Lung (tissue), 12 donors: ENCODE measurements around the gene EDDM3A. TPM values are rescaled to one million over a fixed set of nuclear protein-coding genes. Genes with fewer than 3 reads are reported as not detected.

Experiments used
- ATAC-seq: fragments of 200-7000 bp; cut with Tn5 transposase; one replicate; pipeline ENCODE4 v1.9.1; 2020; ENCODE audit warnings: moderate number of reproducible peaks; ENCODE audit not compliant: insufficient read depth, low FRiP score
- DNase-seq, 3 donors: peaks; one replicate each; pipeline ENCODE4 v3.0.0-alpha.2; 2013 to 2017
- H3K27ac ChIP-seq, 2 donors: one replicate each; pipeline ENCODE4 v1.5.1; 2013; ENCODE audit warnings: mild to moderate bottlenecking in 2 of 2, moderate library complexity in 2 of 2, control low read depth in 1 of 2, inconsistent platforms in 1 of 2, low read depth in 1 of 2, low read length in 1 of 2
- H3K27me3 ChIP-seq, 3 donors: one replicate each; pipeline ENCODE4 v1.5.1; 2013; ENCODE audit warnings: low read length in 2 of 3; ENCODE audit not compliant: control insufficient read depth in 3 of 3, insufficient read depth in 3 of 3
- H3K36me3 ChIP-seq, 4 donors: one replicate each; pipeline ENCODE4 v1.5.1; 2013; ENCODE audit warnings: low read length in 4 of 4, mild to moderate bottlenecking in 1 of 4, moderate library complexity in 1 of 4; ENCODE audit not compliant: control insufficient read depth in 4 of 4, insufficient read depth in 4 of 4
- H3K4me1 ChIP-seq, 5 donors: one replicate each; pipeline ENCODE4 v1.5.1; 2013; ENCODE audit warnings: low read length in 5 of 5, mild to moderate bottlenecking in 2 of 5, moderate library complexity in 1 of 5; ENCODE audit not compliant: control insufficient read depth in 5 of 5, insufficient read depth in 5 of 5
- H3K4me3 ChIP-seq: one replicate; pipeline ENCODE4 v1.5.1; 2013; ENCODE audit warnings: mild to moderate bottlenecking, control low read depth, moderate library complexity
- H3K9ac ChIP-seq, 2 donors: one replicate each; pipeline ENCODE4 v1.5.1; 2013; ENCODE audit warnings: low read length in 2 of 2, control low read depth in 1 of 2; ENCODE audit not compliant: insufficient read depth in 1 of 2
- H3K9me3 ChIP-seq, 4 donors: one replicate each; pipeline ENCODE4 v1.5.1; 2013; ENCODE audit warnings: low read length in 3 of 4, mild to moderate bottlenecking in 1 of 4, moderate library complexity in 1 of 4; ENCODE audit not compliant: control insufficient read depth in 4 of 4, insufficient read depth in 3 of 4
- WGBS, 2 donors: extraction: QIAGEN DNeasy Blood & Tissue Kit; methylation state at CpG; one replicate each; pipeline ENCODE4 v1.1.7; 2013; 5-methylcytosine and 5-hydroxymethylcytosine counted together
- polyA plus RNA-seq, 2 donors: library from polyadenylated mRNA; stranded (reverse); fragments of 200-250 nt; gene quantifications; one replicate each; pipeline ENCODE4 v1.2.1, GENCODE V29; 2013
- total RNA-seq, 2 donors: library from RNA; depleted of rRNA in 1 of 2; stranded (reverse); fragments of >200 nt in 1 of 2; gene quantifications; one replicate each; pipeline ENCODE4 v1.2.1, GENCODE V29; 2014 to 2021
- TF ChIP-seq, protein P1 (sequence below): IDR thresholded peaks from 2 replicates; pipeline ENCODE4 v1.5.1; 2012; ENCODE audit warnings: mild to moderate bottlenecking; ENCODE audit errors: control extremely low read depth, extremely low read depth
- donor health status: control.
- donor health status: control.
- donor health status: Bipolar disorder and iron deficiency.
- donor health status: healthy.
- donor health status: DM: yes; HTN: yes; CAD: no.

The EDDM3A gene
- total and polyA plus RNA-seq, 4 donors: not detected

DNA sequence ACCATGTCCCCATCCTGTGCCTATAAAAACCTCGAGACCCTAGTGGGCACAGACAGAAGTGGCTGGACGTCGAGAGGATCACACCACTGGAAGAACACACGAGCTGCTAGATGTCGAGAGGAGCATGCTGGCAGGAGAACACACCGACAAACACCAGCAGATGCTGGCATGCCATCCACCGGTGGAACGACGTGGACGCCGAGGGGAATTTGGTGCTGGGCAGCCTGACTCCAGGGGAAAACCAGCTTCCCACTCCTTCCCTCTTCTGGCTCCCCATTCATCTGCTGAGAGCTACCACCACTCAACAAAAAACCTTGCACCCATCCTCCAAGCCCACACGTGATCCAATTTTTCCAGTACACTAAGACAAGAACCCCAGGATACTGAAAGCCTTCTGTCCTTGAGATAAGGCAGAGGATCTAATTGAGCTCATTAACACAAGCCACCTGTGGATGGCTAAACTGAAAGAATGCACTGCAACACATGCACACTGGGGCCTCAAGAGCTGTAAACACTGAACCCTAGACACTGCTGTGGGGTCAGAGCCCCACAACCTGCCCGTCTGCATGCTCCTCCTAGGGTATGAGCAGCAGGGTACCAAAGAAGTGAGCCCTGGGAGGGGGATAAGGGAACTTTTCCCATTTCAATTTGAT, 44.9 kb downstream of the EDDM3A start:
- WGBS, 2 donors: 68 to 90% methylated on average over 13 of the region's 13 CpGs
- Histone ChIP-seq H3K27ac (peak overlapping the region in 1 of 2 donors; percentile 61), H3K36me3 (no peaks in the 10 kb centered on the region), H3K4me3 (no peak overlapping the region), H3K9ac (no peak overlapping the region), H3K27me3 (no peaks in the 10 kb centered on the region), H3K9me3 (no peaks in the 10 kb centered on the region), H3K4me1 (peaks cover 0 to 10% (median 5%) of the 10 kb centered on the region in 5 donors)
- DNase-seq (no peak), ATAC-seq (no peak)
- TF ChIP-seq, protein P1, sequence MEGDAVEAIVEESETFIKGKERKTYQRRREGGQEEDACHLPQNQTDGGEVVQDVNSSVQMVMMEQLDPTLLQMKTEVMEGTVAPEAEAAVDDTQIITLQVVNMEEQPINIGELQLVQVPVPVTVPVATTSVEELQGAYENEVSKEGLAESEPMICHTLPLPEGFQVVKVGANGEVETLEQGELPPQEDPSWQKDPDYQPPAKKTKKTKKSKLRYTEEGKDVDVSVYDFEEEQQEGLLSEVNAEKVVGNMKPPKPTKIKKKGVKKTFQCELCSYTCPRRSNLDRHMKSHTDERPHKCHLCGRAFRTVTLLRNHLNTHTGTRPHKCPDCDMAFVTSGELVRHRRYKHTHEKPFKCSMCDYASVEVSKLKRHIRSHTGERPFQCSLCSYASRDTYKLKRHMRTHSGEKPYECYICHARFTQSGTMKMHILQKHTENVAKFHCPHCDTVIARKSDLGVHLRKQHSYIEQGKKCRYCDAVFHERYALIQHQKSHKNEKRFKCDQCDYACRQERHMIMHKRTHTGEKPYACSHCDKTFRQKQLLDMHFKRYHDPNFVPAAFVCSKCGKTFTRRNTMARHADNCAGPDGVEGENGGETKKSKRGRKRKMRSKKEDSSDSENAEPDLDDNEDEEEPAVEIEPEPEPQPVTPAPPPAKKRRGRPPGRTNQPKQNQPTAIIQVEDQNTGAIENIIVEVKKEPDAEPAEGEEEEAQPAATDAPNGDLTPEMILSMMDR: no peak

DNA sequence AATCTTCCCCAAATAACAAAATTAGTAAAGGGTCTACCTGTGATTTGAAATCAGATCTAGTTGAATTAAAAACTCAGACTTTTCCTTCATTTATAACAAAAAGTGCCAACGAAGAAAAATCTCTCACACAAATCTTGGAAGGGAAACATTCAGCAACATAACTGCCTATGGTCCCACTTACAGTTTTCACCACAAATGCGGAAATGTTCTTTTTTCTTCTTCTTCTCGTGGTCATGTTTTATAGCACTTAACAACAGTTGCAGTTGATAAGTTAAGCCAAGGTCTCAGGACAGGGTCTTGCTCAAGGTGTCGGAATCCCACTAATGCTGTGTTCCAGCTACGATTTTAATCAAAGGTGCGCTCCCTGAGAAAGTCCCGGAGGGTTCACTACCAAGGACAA, 45.5 kb downstream of the EDDM3A start:
- no peaks in the 10 kb centered on the region for H3K27me3 ChIP-seq
- H3K4me3 ChIP-seq: no peak overlapping the region
- no peaks in the 10 kb centered on the region for H3K36me3 ChIP-seq
- no peak for DNase-seq
- WGBS, 2 donors: 24 to 52% methylated on average over 7 of the region's 7 CpGs
- TF ChIP-seq, protein P1: no peak
- no peaks in the 10 kb centered on the region for H3K9me3 ChIP-seq
- no peak for ATAC-seq
- H3K9ac ChIP-seq: no peak overlapping the region
- H3K4me1 ChIP-seq: peaks cover 0 to 10% (median 5%) of the 10 kb centered on the region in 5 donors
- H3K27ac ChIP-seq: no peak overlapping the region

DNA sequence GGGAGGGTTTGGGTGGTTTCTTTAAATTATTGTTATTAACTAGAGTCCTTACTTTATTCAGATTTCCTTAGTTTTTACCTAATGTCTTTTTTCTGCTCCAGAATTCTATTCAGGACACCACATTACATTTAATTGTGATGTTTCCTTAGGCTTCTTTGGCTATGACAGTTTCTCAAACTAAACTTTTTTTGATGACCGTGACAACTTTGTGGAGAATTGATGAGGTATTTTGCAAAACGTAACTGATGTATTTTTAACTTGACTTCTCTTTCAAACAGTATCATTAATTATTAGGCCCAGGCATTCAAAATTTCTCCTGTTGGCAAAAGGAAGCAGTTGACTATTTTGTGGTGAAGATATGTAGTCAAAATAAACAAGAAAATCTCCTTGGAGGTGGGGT, 45.9 kb downstream of the EDDM3A start:
- ATAC-seq: no peak

More for the DNA sequence above, 45.9 kb downstream of the EDDM3A start:
- peaks cover 0 to 10% (median 5%) of the 10 kb centered on the region in 5 donors for H3K4me1 ChIP-seq
- H3K27me3 ChIP-seq: no peaks in the 10 kb centered on the region
- no peaks in the 10 kb centered on the region for H3K9me3 ChIP-seq
- no peak overlapping the region for H3K4me3 ChIP-seq
- 30 to 53% methylated on average over 2 of the region's 2 CpGs for WGBS, 2 donors
- no peak overlapping the region for H3K9ac ChIP-seq
- no peak overlapping the region for H3K27ac ChIP-seq
- TF ChIP-seq, protein P1: no peak
- no peak for DNase-seq
- no peaks in the 10 kb centered on the region for H3K36me3 ChIP-seq
